Umbilical cord (tissue), 2 donors: ENCODE results near the gene CD109. TPM values are rescaled to one million over a fixed set of nuclear protein-coding genes. Genes with fewer than 3 reads are reported as not detected.
"Not testable (repeated sequence)": the region's sequence is repeated elsewhere in the genome, so short reads cannot be mapped to it uniquely, and the experiment has no call there.

Experiments used
- DNase-seq: peaks from one replicate; pipeline ENCODE4 v3.0.0-alpha.2; 2015; ENCODE audit warnings: low spot score
- total RNA-seq: library from RNA; depleted of rRNA; stranded (reverse); fragments of >200 nt; gene quantifications from one replicate; pipeline ENCODE4 v1.2.3, GENCODE V29; 2014; ENCODE audit warnings: low replicate concordance; ENCODE audit not compliant: insufficient read depth

Gene CD109
- total RNA-seq, 1 donor from 2014 or later, result 37.6 TPM

GRCh38 chr6:73784726-73785505, 88.9 kb downstream of the CD109 start:
- no peak for DNase-seq

- no peak for DNase-seq
Observed at GRCh38 chr6:73790574-73790973, 94.6 kb downstream of the CD109 start.

GRCh38 chr6:73791336-73791735, 95.3 kb downstream of the CD109 start:
- peak; percentile 15 for DNase-seq

- DNase-seq, result no peak
Observed at GRCh38 chr6:73792738-73793137, 96.7 kb downstream of the CD109 start.

GRCh38 chr6:73796881-73797280, 100.9 kb downstream of the CD109 start:
- DNase-seq, result no peak

GRCh38 chr6:73797861-73798260, 101.9 kb downstream of the CD109 start:
- DNase-seq, result no peak

GRCh38 chr6:73798592-73798991, 102.6 kb downstream of the CD109 start:
- no peak for DNase-seq

GRCh38 chr6:73800997-73801396, 105.0 kb downstream of the CD109 start:
- no peak for DNase-seq

GRCh38 chr6:73801652-73802268, 105.8 kb downstream of the CD109 start:
- DNase-seq, result no peak

GRCh38 chr6:73802366-73802765, 106.4 kb downstream of the CD109 start:
- no peak for DNase-seq

- no peak for DNase-seq
Observed at GRCh38 chr6:73803562-73804241, 107.7 kb downstream of the CD109 start.

GRCh38 chr6:73805221-73805620, 109.2 kb downstream of the CD109 start:
- DNase-seq, result not testable (repeated sequence)

GRCh38 chr6:73805982-73806381, 110.0 kb downstream of the CD109 start:
- DNase-seq, result not testable (repeated sequence)

- no peak for DNase-seq
Observed at GRCh38 chr6:73811706-73812105, 115.7 kb downstream of the CD109 start.

GRCh38 chr6:73817253-73817652, 121.2 kb downstream of the CD109 start:
- no peak for DNase-seq

GRCh38 chr6:73823046-73823735, 127.2 kb downstream of the CD109 start:
- DNase-seq, result no peak

- DNase-seq, result no peak
Observed at GRCh38 chr6:73823832-73824231, 127.8 kb downstream of the CD109 start.

GRCh38 chr6:73826571-73826970, 130.6 kb downstream of the CD109 start:
- no peak for DNase-seq

GRCh38 chr6:73830119-73830518, 134.1 kb downstream of the CD109 start:
- DNase-seq, result no peak

- DNase-seq, result no peak
Observed at GRCh38 chr6:73832313-73832712, 136.3 kb downstream of the CD109 start.

GRCh38 chr6:73844696-73845095, 148.7 kb downstream of the CD109 start:
- DNase-seq, result not testable (repeated sequence)

- not testable (repeated sequence) for DNase-seq
Observed at GRCh38 chr6:73851048-73851447, 155.0 kb downstream of the CD109 start.
